Aorta (tissue), 5 donors: ENCODE data around the gene DENND1B. TPM values are rescaled to one million over a fixed set of nuclear protein-coding genes. Genes with fewer than 3 reads are reported as not detected.
A peak's percentile ranks its signal among the peaks of the same experiment; 100 is the strongest.

ENCODE experiments used
- ATAC-seq: fragments of 200-7000 bp; cut with Tn5 transposase; one replicate; pipeline ENCODE4 v1.9.1; 2022; ENCODE audit warnings: moderate library complexity; ENCODE audit not compliant: low FRiP score
- DNase-seq, 2 donors: peaks; one replicate each; pipeline ENCODE4 v3.0.0-alpha.2; 2020
- H3K27ac ChIP-seq, 2 donors: one replicate each; pipeline ENCODE4 v1.5.1; 2013; ENCODE audit warnings: low read length in 2 of 2, mild to moderate bottlenecking in 2 of 2, moderate library complexity in 2 of 2, control low read depth in 1 of 2, inconsistent platforms in 1 of 2, low read depth in 1 of 2
- H3K27me3 ChIP-seq, 2 donors: one replicate each; pipeline ENCODE4 v1.6.1; 2013; ENCODE audit warnings: control low read depth in 1 of 2, low read length in 1 of 2, mild to moderate bottlenecking in 1 of 2, moderate library complexity in 1 of 2; ENCODE audit not compliant: insufficient read depth in 2 of 2, control insufficient read depth in 1 of 2
- H3K36me3 ChIP-seq, 2 donors: one replicate each; pipeline ENCODE4 v1.6.1; 2013; ENCODE audit warnings: control low read depth in 1 of 2, low read length in 1 of 2, mild to moderate bottlenecking in 1 of 2; ENCODE audit not compliant: insufficient read depth in 2 of 2, control insufficient read depth in 1 of 2
- H3K4me1 ChIP-seq, 2 donors: one replicate each; pipeline ENCODE4 v1.6.1; 2013; ENCODE audit warnings: low read length in 2 of 2, control low read depth in 1 of 2, mild to moderate bottlenecking in 1 of 2, moderate library complexity in 1 of 2; ENCODE audit not compliant: insufficient read depth in 2 of 2, control insufficient read depth in 1 of 2
- H3K4me3 ChIP-seq, 2 donors: one replicate each; pipeline ENCODE4 v1.5.1; 2013; ENCODE audit warnings: low read length in 2 of 2, control low read depth in 1 of 2, mild to moderate bottlenecking in 1 of 2
- H3K9me3 ChIP-seq: one replicate; pipeline ENCODE4 v1.6.1; 2013; ENCODE audit warnings: mild to moderate bottlenecking, low read length; ENCODE audit not compliant: control insufficient read depth
- WGBS, 2 donors: extraction: QIAGEN DNeasy Blood & Tissue Kit; methylation state at CpG; one replicate each; pipeline ENCODE4 v1.1.7; 2013; 5-methylcytosine and 5-hydroxymethylcytosine counted together
- intact Hi-C, 2 donors: fragments of 100-400 bp; cut with DNase I; formaldehyde crosslinking; loops; one replicate each; pipeline versions ENCODE4 v1.14.2 to v1.15.0; 2022
- polyA plus RNA-seq, 2 donors: library from polyadenylated mRNA; stranded (reverse); fragments of 200-250 nt; gene quantifications; one replicate each; pipeline ENCODE4 v1.2.3, GENCODE V29; 2013
- total RNA-seq, 2 donors: library from RNA; stranded (reverse); fragmentation: NEBNext Ultra II Directional; extraction: Animal tissue kit (Norgen Biotek cat#: 25700); gene quantifications; one replicate each; pipeline ENCODE4 v1.2.1, GENCODE V29; 2021
- donor health status: healthy with polysubstance abuse.
- donor health status: Bipolar disorder and iron deficiency.
- donor health status: DM: no; HTN: no; CAD: no.
- donor health status: DM: no; HTN: no; CAD: no.
- donor health status: DM: yes; HTN: yes; CAD: no.

DENND1B gene
- total and polyA plus RNA-seq, 4 donors: 1.5 to 20.5 (median 7.9) TPM

- intact Hi-C loops: no loop called here
- no peaks in the 10 kb centered on the region for H3K36me3 ChIP-seq
- ATAC-seq (no peak), DNase-seq (no peak)
- H3K27ac ChIP-seq: no peak overlapping the region
- H3K4me1 ChIP-seq: peaks cover 0 to 2% of the 10 kb centered on the region in 2 donors
- 92 to 94% methylated on average over 4 of the region's 4 CpGs for WGBS, 2 donors
- no peaks in the 10 kb centered on the region for H3K27me3 ChIP-seq
- H3K9me3 ChIP-seq: no peaks in the 10 kb centered on the region
- H3K4me3 ChIP-seq: no peak overlapping the region
Observed at GRCh38 chr1:197677752-197678295, 97.5 kb downstream of the DENND1B start.

- H3K9me3 ChIP-seq: no peaks in the 10 kb centered on the region
- no peaks in the 10 kb centered on the region for H3K27me3 ChIP-seq
- no peaks in the 10 kb centered on the region for H3K36me3 ChIP-seq
- H3K4me3 ChIP-seq: no peak overlapping the region
- ATAC-seq (no peak), DNase-seq (no peak)
- 85 to 90% methylated on average over 3 of the region's 3 CpGs for WGBS, 2 donors
- H3K27ac ChIP-seq: no peak overlapping the region
- H3K4me1 ChIP-seq: peaks cover 0 to 2% of the 10 kb centered on the region in 2 donors
- intact Hi-C loops: no loop called here
Observed at GRCh38 chr1:197677313-197677712, 98.0 kb downstream of the DENND1B start.

GRCh38 chr1:197675583-197676208 lies 99.6 kb downstream of the DENND1B start:
- Histone ChIP-seq H3K4me1 (peaks cover 0 to 2% of the 10 kb centered on the region in 2 donors), H3K4me3 (no peak overlapping the region), H3K36me3 (no peaks in the 10 kb centered on the region), H3K9me3 (no peaks in the 10 kb centered on the region), H3K27me3 (no peaks in the 10 kb centered on the region), H3K27ac (no peak overlapping the region)
- no peak for DNase-seq
- ATAC-seq: peak; percentile 75
- 66 to 72% methylated on average over 5 of the region's 5 CpGs for WGBS, 2 donors
- intact Hi-C loops: no loop called here

GRCh38 chr1:197674286-197674685 lies 101.0 kb downstream of the DENND1B start:
- no peak overlapping the region for H3K27ac ChIP-seq
- WGBS, 2 donors: 92 to 95% methylated on average over 3 of the region's 3 CpGs
- H3K36me3 ChIP-seq: no peaks in the 10 kb centered on the region
- no peaks in the 10 kb centered on the region for H3K27me3 ChIP-seq
- ATAC-seq: no peak
- no peak for DNase-seq
- no peaks in the 10 kb centered on the region for H3K9me3 ChIP-seq
- H3K4me3 ChIP-seq: no peak overlapping the region
- intact Hi-C loops: no loop called here
- H3K4me1 ChIP-seq: peaks cover 0 to 2% of the 10 kb centered on the region in 2 donors

DNA sequence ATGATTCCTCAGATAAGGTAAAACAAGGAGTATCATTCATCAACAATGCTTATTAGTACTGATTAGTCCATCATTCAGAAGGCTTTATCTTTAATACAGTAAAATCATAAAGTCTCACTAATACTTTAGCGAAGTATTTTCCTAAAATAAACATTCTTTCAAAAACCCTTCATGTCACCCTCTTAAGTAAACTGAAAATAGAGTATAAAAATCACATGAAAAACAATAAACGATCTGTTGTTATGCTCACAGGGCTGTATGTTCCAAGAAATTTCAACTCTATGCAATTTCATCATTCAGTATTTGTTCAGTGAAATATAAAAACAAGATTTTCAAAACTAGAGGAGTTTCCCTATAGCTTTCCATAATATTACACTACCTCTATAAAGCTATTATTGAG lies 102.0 kb downstream of the DENND1B start:
- WGBS, 2 donors: 76 to 81% methylated on average over 2 of the region's 2 CpGs
- ATAC-seq: no peak
- intact Hi-C loops: no loop called here

DNA sequence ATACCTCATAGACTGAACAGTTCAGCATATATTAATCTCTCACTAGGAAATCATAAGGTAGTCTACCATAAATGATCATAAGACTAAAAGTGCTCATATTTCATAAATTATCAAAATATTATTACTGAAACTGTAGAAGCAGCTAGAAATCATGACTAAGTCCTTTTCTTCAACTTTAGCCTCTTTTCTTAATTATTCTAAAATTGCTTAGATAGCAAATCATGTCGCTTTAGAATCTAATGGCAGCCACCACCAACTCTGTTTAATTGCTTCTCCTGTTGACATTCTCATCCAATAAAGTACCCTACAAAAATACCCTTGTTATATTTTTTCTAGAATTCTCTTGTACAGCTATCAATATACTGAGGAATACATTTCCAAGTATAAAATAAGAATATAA lies 102.9 kb downstream of the DENND1B start:
- no peak overlapping the region for H3K4me3 ChIP-seq
- no peaks in the 10 kb centered on the region for H3K36me3 ChIP-seq
- H3K4me1 ChIP-seq: no peaks in the 10 kb centered on the region
- no peaks in the 10 kb centered on the region for H3K9me3 ChIP-seq
- WGBS, 2 donors: 100% methylated on average over 1 of the region's 1 CpG
- DNase-seq (no peak), ATAC-seq (no peak)
- no peaks in the 10 kb centered on the region for H3K27me3 ChIP-seq
- intact Hi-C loops: no loop called here
- no peak overlapping the region for H3K27ac ChIP-seq

More for the DNA sequence above, 102.0 kb downstream of the DENND1B start:
- H3K36me3 ChIP-seq: no peaks in the 10 kb centered on the region
- H3K4me3 ChIP-seq: no peak overlapping the region
- H3K27me3 ChIP-seq: no peaks in the 10 kb centered on the region
- DNase-seq: no peak
- H3K27ac ChIP-seq: no peak overlapping the region
- H3K4me1 ChIP-seq: peaks cover 0 to 2% of the 10 kb centered on the region in 2 donors
- no peaks in the 10 kb centered on the region for H3K9me3 ChIP-seq

GRCh38 chr1:197671920-197672319 lies 103.4 kb downstream of the DENND1B start:
- no peak for DNase-seq
- 92% methylated on average over 1 of the region's 1 CpG for WGBS, 2 donors
- H3K36me3 ChIP-seq: no peaks in the 10 kb centered on the region
- H3K4me1 ChIP-seq: no peaks in the 10 kb centered on the region
- H3K9me3 ChIP-seq: no peaks in the 10 kb centered on the region
- no peak overlapping the region for H3K27ac ChIP-seq
- no peaks in the 10 kb centered on the region for H3K27me3 ChIP-seq
- intact Hi-C loops: no loop called here
- no peak overlapping the region for H3K4me3 ChIP-seq
- no peak for ATAC-seq

GRCh38 chr1:197671140-197671539 lies 104.1 kb downstream of the DENND1B start:
- Histone ChIP-seq H3K27me3 (no peaks in the 10 kb centered on the region), H3K27ac (no peak overlapping the region), H3K4me1 (no peaks in the 10 kb centered on the region), H3K9me3 (no peaks in the 10 kb centered on the region), H3K4me3 (no peak overlapping the region), H3K36me3 (no peaks in the 10 kb centered on the region)
- 98 to 100% methylated on average over 1 of the region's 1 CpG for WGBS, 2 donors
- intact Hi-C loops: no loop called here
- ATAC-seq: no peak
- DNase-seq: no peak

- Histone ChIP-seq H3K27ac (no peak overlapping the region), H3K27me3 (no peaks in the 10 kb centered on the region), H3K36me3 (no peaks in the 10 kb centered on the region), H3K4me1 (no peaks in the 10 kb centered on the region), H3K9me3 (no peaks in the 10 kb centered on the region), H3K4me3 (no peak overlapping the region)
- intact Hi-C loops: no loop called here
- WGBS, 2 donors: 96 to 97% methylated on average over 11 of the region's 11 CpGs
- DNase-seq: no peak
- ATAC-seq: no peak
Observed at GRCh38 chr1:197666769-197667285, 108.5 kb downstream of the DENND1B start.
